ACHN (cell line): Measurements from ENCODE around the gene TAF11L13.

Source experiments
- DNase-seq: peaks from one replicate; pipeline ENCODE4 v3.0.0-alpha.2; 2015
- in situ Hi-C: cut with HindIII; loops from 2 replicates; pipeline ENCODE4 v1.10.0; 2017; ENCODE audit warnings: low sequenced_read_pairs, low pct_ligation_motif_present, low pct_unique_long_range_greater_than_20kb

The TAF11L13 gene

DNA sequence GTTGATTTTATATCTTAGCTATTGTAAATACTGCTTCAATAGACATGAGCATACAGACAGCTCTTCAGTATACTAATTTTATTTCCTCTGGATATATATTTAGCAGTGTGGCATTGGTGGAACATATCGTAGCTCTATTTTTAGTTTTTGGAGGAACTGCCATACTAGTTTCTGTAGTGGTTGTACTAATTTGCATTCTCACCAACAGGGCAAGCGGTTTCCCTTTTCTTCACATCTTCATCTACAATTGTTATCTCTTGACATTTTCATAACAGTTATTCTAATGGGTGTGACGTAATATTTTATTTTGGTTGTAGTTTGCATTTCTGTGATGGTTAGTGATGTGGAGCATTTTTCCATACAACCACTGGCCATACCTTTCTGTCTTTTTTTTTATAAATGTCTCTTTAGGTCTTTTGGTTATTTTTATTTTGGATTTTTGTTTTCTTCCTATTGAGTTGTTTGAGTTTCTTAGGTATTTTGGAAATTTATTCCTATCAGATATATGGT is 34.9 kb downstream of the TAF11L13 start:
- in situ Hi-C loops = no loop called here
- no peak for DNase-seq

DNA sequence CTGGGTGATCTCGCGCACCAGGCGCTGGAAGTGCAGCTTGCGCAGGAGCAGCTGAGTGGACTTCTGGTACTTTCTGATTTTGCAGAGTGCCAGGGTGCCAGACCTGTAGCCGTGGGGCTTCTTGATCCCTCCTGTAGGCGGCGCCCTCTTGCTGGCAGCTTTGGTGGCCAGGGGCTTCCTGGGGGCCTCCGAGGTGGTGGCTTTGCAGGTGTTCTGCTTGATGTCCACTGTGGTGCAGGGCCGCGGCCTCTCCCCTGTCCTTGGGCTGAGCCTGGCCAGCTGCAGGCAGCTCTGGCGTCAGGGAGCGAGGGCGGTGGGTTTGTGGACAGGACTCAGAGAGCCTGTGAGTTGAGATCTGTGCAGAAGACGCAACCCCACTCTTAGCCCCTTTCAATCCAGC is 38.5 kb downstream of the TAF11L13 start:
- no peak for DNase-seq
- in situ Hi-C loops = no loop called here

GRCh38 chr5:17678751-17679324 is 47.0 kb downstream of the TAF11L13 start:
- in situ Hi-C loops = no loop called here
- DNase-seq = no peak

DNA sequence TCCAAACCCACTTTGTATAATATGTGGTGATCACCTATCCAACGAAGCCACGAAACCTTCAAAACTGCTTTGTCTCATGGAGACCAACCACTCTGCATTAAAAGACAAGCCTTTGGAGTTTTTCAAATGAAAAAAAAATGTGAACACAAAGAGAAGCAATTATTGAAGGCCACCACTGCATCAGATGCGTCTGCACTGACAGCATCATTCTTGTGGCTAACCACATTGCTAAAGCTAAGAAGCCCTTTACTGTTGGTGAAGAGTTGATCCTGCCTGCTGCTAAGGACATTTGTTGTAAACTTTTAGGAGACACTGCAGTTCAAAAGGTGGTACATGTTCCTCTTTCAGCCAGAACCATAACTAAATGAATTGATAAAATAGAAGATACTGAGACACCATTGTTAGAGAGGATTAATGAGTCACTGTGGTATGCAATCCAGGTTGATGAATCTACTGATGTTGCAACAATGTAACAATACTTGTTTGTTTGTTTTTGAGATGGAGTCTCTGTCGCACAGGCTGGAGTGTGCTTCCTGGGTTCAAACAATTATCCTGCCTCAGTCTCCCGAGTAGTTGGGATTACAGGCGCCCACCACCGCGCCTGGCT is 47.8 kb downstream of the TAF11L13 start:
- no peak for DNase-seq
- in situ Hi-C loops = no loop called here

DNA sequence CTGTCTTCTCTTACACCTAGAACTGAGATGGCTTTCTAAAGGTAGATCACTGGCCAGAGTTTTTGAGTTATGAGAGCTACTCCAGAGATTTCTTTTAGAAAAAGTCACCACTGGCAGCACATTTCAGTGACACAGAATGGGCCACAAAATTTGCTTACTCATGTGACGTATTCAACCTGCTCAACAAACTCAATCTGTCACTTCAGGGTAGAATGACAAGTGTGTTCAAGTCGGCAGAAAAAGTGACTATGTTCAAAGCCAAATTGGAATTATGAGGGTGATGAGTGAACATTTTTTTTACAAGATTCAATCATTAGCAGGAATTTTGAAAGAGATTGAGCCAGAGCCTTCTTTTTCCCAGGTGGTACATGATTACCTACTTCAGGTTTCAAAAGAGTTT is 48.8 kb downstream of the TAF11L13 start:
- no peak for DNase-seq
- in situ Hi-C loops = no loop called here
